K562 (cell line): ENCODE data around the gene APEX1. TPM values are rescaled to one million over a fixed set of nuclear protein-coding genes. Genes with fewer than 3 reads are reported as not detected.

Source experiments
- CEBPG ChIP-seq, 3 experiments: fragments of 200-800 bp in 1 of 3; sonication (Bioruptor generic) in 1 of 3; sonication (generic) in 1 of 3; formaldehyde crosslinking in 1 of 3; IDR thresholded peaks in 2 of 3; conservative IDR thresholded peaks in 1 of 3; 2 replicates each; pipeline versions ENCODE4 v1.6.1 to v1.8.0; 2016 to 2022; ENCODE audit warnings: missing compliant biosample characterization in 2 of 3, missing genetic modification characterization in 2 of 3, mild to moderate bottlenecking in 1 of 3, missing genetic modification reagents in 1 of 3
- CREM ChIP-seq: IDR thresholded peaks from 2 replicates; pipeline ENCODE4 v1.6.1; 2014; ENCODE audit warnings: antibody characterized with exemption, low read depth
- MTF1 ChIP-seq: fragments of 250-450 bp; sonication (Bioruptor Pico); IDR thresholded peaks from 2 replicates; pipeline ENCODE4 v1.9.0; 2021; ENCODE audit warnings: moderate library complexity, mild to moderate bottlenecking, inconsistent platforms, borderline replicate concordance
- PTTG1 ChIP-seq: fragments of 450-650 bp; IDR thresholded peaks from 2 replicates; pipeline ENCODE4 v1.6.1; 2016; ENCODE audit warnings: low read depth, mild to moderate bottlenecking, missing genetic modification characterization, missing compliant biosample characterization
- RBBP5 ChIP-seq: fragments of 200-600 bp; sonication (generic); IDR thresholded peaks from 2 replicates; pipeline ENCODE4 v1.6.1; 2012; ENCODE audit warnings: borderline replicate concordance, mild to moderate bottlenecking, low read length, control low read depth, inconsistent platforms; ENCODE audit not compliant: insufficient read depth, poor library complexity, severe bottlenecking
- SMAD4 ChIP-seq: fragments of 250-450 bp; sonication (Bioruptor Pico); conservative IDR thresholded peaks from 2 replicates; pipeline ENCODE4 v1.8.0; 2021; ENCODE audit warnings: inconsistent platforms, mild to moderate bottlenecking, moderate library complexity
- TEAD4 ChIP-seq, 2 experiments: sonication (generic) in 1 of 2; formaldehyde crosslinking in 1 of 2; IDR thresholded peaks; 2 replicates each; pipeline versions ENCODE4 v1.6.1 to v1.8.0; 2012 to 2022; ENCODE audit warnings: borderline replicate concordance in 1 of 2, inconsistent platforms in 1 of 2, low read length in 1 of 2, mild to moderate bottlenecking in 1 of 2, missing genetic modification reagents in 1 of 2
- polyA plus RNA-seq, 8 experiments: library from polyadenylated mRNA; depleted of rRNA in 4 of 8; stranded (reverse) in 5 of 8; unstranded in 3 of 8; fragments of >200 nt; fragmentation: Nextera tagmentation in 2 of 8; fragmentation: Illumina TruSeq in 1 of 8; extraction: Ambion mirVana in 2 of 8; extraction: Trizol in 1 of 8; gene quantifications; 2 replicates each; pipeline versions ENCODE4 v1.2.1 to v1.2.3, GENCODE V29; 2011 to 2014; ENCODE audit warnings: inconsistent platforms in 1 of 8, missing spikeins in 1 of 8
- total RNA-seq, 7 experiments: library from RNA; depleted of rRNA in 6 of 7; stranded (reverse); fragments of >200 nt in 6 of 7; fragmentation: Illumina TruSeq in 2 of 7; extraction: Trizol in 2 of 7; gene quantifications; 2 replicates each; pipeline versions ENCODE4 v1.2.1 to v1.2.3, GENCODE V29; 2011 to 2021; ENCODE audit warnings: low replicate concordance in 1 of 7
- TF ChIP-seq, protein P1 (sequence below): sonication (generic); IDR thresholded peaks from 2 replicates; pipeline ENCODE4 v1.6.1; 2016

APEX1 gene
- total and polyA plus RNA-seq, 9 of the 15 experiments (the other 6 are each of a cell fraction or from before 2014, with no cell fraction given) = 50.2 to 274 (median 158) TPM

- peak; percentile 8 for TF ChIP-seq RBBP5
- TF ChIP-seq SMAD4 = 0 out of 2 replicates have a peak, but pooled peaks have one; percentile 15
- TF ChIP-seq CEBPG (CRISPR knock-in tag; IDR thresholded peaks at IDR 0.05) = peak; percentile 72
- TF ChIP-seq CEBPG (tag; conservative IDR thresholded peaks at IDR 0.05 in 1 of 2, IDR thresholded peaks at IDR 0.05 in 1 of 2) = peak; percentile 84 to 93
- TF ChIP-seq, protein P1, sequence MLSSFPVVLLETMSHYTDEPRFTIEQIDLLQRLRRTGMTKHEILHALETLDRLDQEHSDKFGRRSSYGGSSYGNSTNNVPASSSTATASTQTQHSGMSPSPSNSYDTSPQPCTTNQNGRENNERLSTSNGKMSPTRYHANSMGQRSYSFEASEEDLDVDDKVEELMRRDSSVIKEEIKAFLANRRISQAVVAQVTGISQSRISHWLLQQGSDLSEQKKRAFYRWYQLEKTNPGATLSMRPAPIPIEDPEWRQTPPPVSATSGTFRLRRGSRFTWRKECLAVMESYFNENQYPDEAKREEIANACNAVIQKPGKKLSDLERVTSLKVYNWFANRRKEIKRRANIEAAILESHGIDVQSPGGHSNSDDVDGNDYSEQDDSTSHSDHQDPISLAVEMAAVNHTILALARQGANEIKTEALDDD = 0 out of 2 replicates have a peak, but pooled peaks have one; percentile 15
- 0 out of 2 replicates have a peak, but pooled peaks have one; percentile 2 for TF ChIP-seq CREM
- no peak for TF ChIP-seq PTTG1 (tag)
- no peak for TF ChIP-seq TEAD4 (IDR thresholded peaks at IDR 0.05; ENCODE audit: low read length)
- no peak for TF ChIP-seq TEAD4 (CRISPR knock-in tag; IDR thresholded peaks at IDR 0.05; ENCODE audit: borderline replicate concordance)
- TF ChIP-seq MTF1 (CRISPR knock-in tag) = no peak
These were observed 15.0 kb downstream of the APEX1 start (continued) for GRCh38 chr14:20469890-20470602.
